H1 (cell line): ENCODE results near the gene KIT. TPM values are rescaled to one million over a fixed set of nuclear protein-coding genes. Genes with fewer than 3 reads are reported as not detected.

Experiments used
- YY1 ChIP-seq: IDR thresholded peaks from 2 replicates; pipeline ENCODE4 v1.6.1; 2011; ENCODE audit warnings: low read depth, mild to moderate bottlenecking, low read length
- polyA plus RNA-seq, 7 experiments: library from polyadenylated mRNA; depleted of rRNA in 3 of 7; stranded (reverse) in 5 of 7; unstranded in 2 of 7; fragments of >200 nt in 5 of 7; fragments of 200-250 nt in 2 of 7; gene quantifications; 1 replicate in 5 of 7; 2 replicates in 1 of 7; 4 replicates in 1 of 7; pipeline versions ENCODE4 v1.2.1 to v1.2.3, GENCODE V29; 2011 to 2013; ENCODE audit warnings: missing spikeins in 2 of 7, mixed read lengths in 2 of 7
- total RNA-seq: library from RNA; stranded (reverse); fragmentation: NEBNext Ultra II Directional; extraction: Animal tissue kit (Norgen Biotek cat#: 25700); gene quantifications from 2 replicates; pipeline ENCODE4 v1.2.1, GENCODE V29; 2021
- TF ChIP-seq, protein P1 (sequence below): fragments of 300-600 bp; sonication (generic); IDR thresholded peaks from 2 replicates; pipeline ENCODE4 v1.7.1; 2012; ENCODE audit warnings: low read length, moderate library complexity, mild to moderate bottlenecking, inconsistent platforms; ENCODE audit not compliant: insufficient replicate concordance

Gene KIT
- total and polyA plus RNA-seq, 2 of the 8 experiments (the other 6 are each of a cell fraction or from before 2014, with no cell fraction given) = 14.4 to 24.8 TPM

DNA sequence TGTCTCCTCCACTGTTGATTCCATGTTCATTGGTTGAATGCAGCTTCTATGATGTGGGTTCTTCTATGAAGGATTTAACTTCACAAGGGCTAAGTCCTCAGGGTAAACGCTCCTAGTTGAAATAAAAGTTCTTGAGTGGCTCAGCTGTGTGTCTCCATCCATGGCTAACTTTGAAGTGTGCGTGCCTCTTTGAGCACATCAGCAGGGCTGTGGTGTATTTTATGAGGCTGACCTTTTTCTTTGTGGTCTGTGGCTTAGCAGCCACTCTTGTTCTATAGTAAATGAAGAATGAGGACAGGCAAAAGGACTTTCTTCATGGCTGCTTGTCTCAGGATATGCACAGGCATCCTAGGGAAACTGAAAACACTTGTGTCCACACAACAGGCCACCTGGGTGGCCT is 88.5 kb downstream of the KIT start (continued):
- TF ChIP-seq, protein P1, sequence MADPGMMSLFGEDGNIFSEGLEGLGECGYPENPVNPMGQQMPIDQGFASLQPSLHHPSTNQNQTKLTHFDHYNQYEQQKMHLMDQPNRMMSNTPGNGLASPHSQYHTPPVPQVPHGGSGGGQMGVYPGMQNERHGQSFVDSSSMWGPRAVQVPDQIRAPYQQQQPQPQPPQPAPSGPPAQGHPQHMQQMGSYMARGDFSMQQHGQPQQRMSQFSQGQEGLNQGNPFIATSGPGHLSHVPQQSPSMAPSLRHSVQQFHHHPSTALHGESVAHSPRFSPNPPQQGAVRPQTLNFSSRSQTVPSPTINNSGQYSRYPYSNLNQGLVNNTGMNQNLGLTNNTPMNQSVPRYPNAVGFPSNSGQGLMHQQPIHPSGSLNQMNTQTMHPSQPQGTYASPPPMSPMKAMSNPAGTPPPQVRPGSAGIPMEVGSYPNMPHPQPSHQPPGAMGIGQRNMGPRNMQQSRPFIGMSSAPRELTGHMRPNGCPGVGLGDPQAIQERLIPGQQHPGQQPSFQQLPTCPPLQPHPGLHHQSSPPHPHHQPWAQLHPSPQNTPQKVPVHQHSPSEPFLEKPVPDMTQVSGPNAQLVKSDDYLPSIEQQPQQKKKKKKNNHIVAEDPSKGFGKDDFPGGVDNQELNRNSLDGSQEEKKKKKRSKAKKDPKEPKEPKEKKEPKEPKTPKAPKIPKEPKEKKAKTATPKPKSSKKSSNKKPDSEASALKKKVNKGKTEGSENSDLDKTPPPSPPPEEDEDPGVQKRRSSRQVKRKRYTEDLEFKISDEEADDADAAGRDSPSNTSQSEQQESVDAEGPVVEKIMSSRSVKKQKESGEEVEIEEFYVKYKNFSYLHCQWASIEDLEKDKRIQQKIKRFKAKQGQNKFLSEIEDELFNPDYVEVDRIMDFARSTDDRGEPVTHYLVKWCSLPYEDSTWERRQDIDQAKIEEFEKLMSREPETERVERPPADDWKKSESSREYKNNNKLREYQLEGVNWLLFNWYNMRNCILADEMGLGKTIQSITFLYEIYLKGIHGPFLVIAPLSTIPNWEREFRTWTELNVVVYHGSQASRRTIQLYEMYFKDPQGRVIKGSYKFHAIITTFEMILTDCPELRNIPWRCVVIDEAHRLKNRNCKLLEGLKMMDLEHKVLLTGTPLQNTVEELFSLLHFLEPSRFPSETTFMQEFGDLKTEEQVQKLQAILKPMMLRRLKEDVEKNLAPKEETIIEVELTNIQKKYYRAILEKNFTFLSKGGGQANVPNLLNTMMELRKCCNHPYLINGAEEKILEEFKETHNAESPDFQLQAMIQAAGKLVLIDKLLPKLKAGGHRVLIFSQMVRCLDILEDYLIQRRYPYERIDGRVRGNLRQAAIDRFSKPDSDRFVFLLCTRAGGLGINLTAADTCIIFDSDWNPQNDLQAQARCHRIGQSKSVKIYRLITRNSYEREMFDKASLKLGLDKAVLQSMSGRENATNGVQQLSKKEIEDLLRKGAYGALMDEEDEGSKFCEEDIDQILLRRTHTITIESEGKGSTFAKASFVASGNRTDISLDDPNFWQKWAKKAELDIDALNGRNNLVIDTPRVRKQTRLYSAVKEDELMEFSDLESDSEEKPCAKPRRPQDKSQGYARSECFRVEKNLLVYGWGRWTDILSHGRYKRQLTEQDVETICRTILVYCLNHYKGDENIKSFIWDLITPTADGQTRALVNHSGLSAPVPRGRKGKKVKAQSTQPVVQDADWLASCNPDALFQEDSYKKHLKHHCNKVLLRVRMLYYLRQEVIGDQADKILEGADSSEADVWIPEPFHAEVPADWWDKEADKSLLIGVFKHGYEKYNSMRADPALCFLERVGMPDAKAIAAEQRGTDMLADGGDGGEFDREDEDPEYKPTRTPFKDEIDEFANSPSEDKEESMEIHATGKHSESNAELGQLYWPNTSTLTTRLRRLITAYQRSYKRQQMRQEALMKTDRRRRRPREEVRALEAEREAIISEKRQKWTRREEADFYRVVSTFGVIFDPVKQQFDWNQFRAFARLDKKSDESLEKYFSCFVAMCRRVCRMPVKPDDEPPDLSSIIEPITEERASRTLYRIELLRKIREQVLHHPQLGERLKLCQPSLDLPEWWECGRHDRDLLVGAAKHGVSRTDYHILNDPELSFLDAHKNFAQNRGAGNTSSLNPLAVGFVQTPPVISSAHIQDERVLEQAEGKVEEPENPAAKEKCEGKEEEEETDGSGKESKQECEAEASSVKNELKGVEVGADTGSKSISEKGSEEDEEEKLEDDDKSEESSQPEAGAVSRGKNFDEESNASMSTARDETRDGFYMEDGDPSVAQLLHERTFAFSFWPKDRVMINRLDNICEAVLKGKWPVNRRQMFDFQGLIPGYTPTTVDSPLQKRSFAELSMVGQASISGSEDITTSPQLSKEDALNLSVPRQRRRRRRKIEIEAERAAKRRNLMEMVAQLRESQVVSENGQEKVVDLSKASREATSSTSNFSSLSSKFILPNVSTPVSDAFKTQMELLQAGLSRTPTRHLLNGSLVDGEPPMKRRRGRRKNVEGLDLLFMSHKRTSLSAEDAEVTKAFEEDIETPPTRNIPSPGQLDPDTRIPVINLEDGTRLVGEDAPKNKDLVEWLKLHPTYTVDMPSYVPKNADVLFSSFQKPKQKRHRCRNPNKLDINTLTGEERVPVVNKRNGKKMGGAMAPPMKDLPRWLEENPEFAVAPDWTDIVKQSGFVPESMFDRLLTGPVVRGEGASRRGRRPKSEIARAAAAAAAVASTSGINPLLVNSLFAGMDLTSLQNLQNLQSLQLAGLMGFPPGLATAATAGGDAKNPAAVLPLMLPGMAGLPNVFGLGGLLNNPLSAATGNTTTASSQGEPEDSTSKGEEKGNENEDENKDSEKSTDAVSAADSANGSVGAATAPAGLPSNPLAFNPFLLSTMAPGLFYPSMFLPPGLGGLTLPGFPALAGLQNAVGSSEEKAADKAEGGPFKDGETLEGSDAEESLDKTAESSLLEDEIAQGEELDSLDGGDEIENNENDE = no peak
- no peak for TF ChIP-seq YY1
